Hepatocyte (in vitro differentiated cells): ENCODE results near the gene RPL10. TPM values are rescaled to one million over a fixed set of nuclear protein-coding genes. Genes with fewer than 3 reads are reported as not detected.

Experiments
- DNase-seq: peaks from one replicate; pipeline ENCODE4 v3.0.0-alpha.2; 2016; ENCODE audit warnings: low spot score
- H2AFZ ChIP-seq: fragments of 200-600 bp; sonication (generic); 2 replicates; pipeline ENCODE4 v1.6.0; 2016; ENCODE audit warnings: antibody characterized with exemption, mild to moderate bottlenecking
- H3K27ac ChIP-seq: fragments of 200-600 bp; sonication (generic); 2 replicates; pipeline ENCODE4 v1.5.1; 2016; ENCODE audit warnings: mild to moderate bottlenecking
- H3K27me3 ChIP-seq: fragments of 200-600 bp; sonication (generic); 2 replicates; pipeline ENCODE4 v1.6.1; 2016
- H3K36me3 ChIP-seq: fragments of 200-600 bp; sonication (generic); replicated peaks from 2 replicates; pipeline ENCODE4 v1.5.1; 2016; ENCODE audit warnings: low read depth; ENCODE audit not compliant: insufficient read depth
- H3K4me1 ChIP-seq: fragments of 200-600 bp; sonication (generic); 2 replicates; pipeline ENCODE4 v1.5.1; 2016; ENCODE audit warnings: mild to moderate bottlenecking, moderate library complexity; ENCODE audit not compliant: insufficient read depth
- H3K4me2 ChIP-seq: fragments of 200-600 bp; sonication (generic); 2 replicates; pipeline ENCODE4 v1.6.0; 2016
- H3K4me3 ChIP-seq: fragments of 200-600 bp; sonication (generic); 2 replicates; pipeline ENCODE4 v1.5.1; 2016; ENCODE audit warnings: mild to moderate bottlenecking
- H3K79me2 ChIP-seq: fragments of 200-600 bp; sonication (generic); 2 replicates; pipeline ENCODE4 v1.6.0; 2017; ENCODE audit warnings: mild to moderate bottlenecking
- H3K9me2 ChIP-seq: fragments of 200-600 bp; sonication (generic); replicated peaks from 2 replicates; pipeline ENCODE4 v1.6.0; 2017; ENCODE audit warnings: mild to moderate bottlenecking; ENCODE audit not compliant: insufficient read depth
- H3K9me3 ChIP-seq: fragments of 200-600 bp; sonication (generic); 2 replicates; pipeline ENCODE4 v1.5.1; 2016; ENCODE audit warnings: low read depth, mild to moderate bottlenecking
- H4K20me1 ChIP-seq: fragments of 200-600 bp; sonication (generic); 2 replicates; pipeline ENCODE4 v1.6.0; 2016; ENCODE audit warnings: mild to moderate bottlenecking; ENCODE audit not compliant: insufficient read depth, poor library complexity, severe bottlenecking
- EZH2 ChIP-seq: fragments of 200-600 bp; sonication (generic); IDR thresholded peaks from 2 replicates; pipeline ENCODE4 v1.6.1; 2016; ENCODE audit warnings: antibody characterized with exemption, mild to moderate bottlenecking, borderline replicate concordance
- EZH2phosphoT487 ChIP-seq: fragments of 200-600 bp; sonication (generic); IDR thresholded peaks from one replicate; pipeline ENCODE4 v1.6.1; 2018; ENCODE audit warnings: antibody characterized with exemption, mild to moderate bottlenecking, low read depth, moderate library complexity; ENCODE audit not compliant: unreplicated experiment, severe bottlenecking
- WGBS: methylation state at CpG from one replicate; pipeline ENCODE4 v1.1.6; 2016; ENCODE audit warnings: low lambda C conversion rate; ENCODE audit errors: missing lambda C conversion rate; 5-methylcytosine and 5-hydroxymethylcytosine counted together
- polyA plus RNA-seq: library from polyadenylated mRNA; unstranded; fragments of >200 nt; fragmentation: Nextera tagmentation; extraction: Ambion mirVana; gene quantifications from 2 replicates; pipeline ENCODE4 v1.2.1, GENCODE V29; 2016
- total RNA-seq: library from RNA; depleted of rRNA; stranded (reverse); fragments of >200 nt; gene quantifications from 2 replicates; pipeline ENCODE4 v1.2.3, GENCODE V29; 2014
- TF ChIP-seq, protein P1 (sequence below): fragments of 200-600 bp; sonication (generic); IDR thresholded peaks from 2 replicates; pipeline ENCODE4 v1.5.1; 2016; ENCODE audit warnings: antibody characterized with exemption, mild to moderate bottlenecking; ENCODE audit not compliant: poor library complexity

Gene RPL10
- total and polyA plus RNA-seq, 2 experiments from 2014 or later, result 1,206 to 4,460 TPM

DNA sequence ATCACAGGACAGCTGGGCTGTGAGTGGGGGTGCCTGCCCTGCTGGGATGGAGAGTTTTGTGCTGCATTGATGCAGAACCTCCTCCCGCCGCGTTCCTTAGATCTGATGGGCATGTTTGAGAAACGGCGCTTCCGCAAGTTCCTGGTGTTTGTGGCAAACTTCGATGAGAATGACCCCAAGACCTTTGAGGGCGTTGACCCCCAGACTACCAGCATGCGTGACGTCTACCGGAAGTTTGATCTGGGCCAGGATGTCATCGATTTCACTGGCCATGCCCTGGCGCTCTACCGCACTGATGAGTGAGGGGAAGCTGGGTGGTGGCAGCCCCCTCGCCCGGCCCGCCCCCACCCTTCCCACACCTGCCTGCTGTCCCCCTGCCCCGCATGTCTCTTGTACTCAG, 41.7 kb downstream of the RPL10 start:
- DNase-seq, result no peak
- no peaks in the 10 kb centered on the region for H3K9me3 ChIP-seq
- no peak overlapping the region for H3K4me2 ChIP-seq
- H3K79me2 ChIP-seq, result peaks cover 33% of the 10 kb centered on the region
- no peaks in the 10 kb centered on the region for H3K36me3 ChIP-seq
- no peaks in the 10 kb centered on the region for H3K9me2 ChIP-seq
- no peaks in the 10 kb centered on the region for H3K27me3 ChIP-seq
- no peaks in the 10 kb centered on the region for H4K20me1 ChIP-seq
- TF ChIP-seq, protein P1, sequence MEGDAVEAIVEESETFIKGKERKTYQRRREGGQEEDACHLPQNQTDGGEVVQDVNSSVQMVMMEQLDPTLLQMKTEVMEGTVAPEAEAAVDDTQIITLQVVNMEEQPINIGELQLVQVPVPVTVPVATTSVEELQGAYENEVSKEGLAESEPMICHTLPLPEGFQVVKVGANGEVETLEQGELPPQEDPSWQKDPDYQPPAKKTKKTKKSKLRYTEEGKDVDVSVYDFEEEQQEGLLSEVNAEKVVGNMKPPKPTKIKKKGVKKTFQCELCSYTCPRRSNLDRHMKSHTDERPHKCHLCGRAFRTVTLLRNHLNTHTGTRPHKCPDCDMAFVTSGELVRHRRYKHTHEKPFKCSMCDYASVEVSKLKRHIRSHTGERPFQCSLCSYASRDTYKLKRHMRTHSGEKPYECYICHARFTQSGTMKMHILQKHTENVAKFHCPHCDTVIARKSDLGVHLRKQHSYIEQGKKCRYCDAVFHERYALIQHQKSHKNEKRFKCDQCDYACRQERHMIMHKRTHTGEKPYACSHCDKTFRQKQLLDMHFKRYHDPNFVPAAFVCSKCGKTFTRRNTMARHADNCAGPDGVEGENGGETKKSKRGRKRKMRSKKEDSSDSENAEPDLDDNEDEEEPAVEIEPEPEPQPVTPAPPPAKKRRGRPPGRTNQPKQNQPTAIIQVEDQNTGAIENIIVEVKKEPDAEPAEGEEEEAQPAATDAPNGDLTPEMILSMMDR, result no peak
- no peak for TF ChIP-seq EZH2phosphoT487
- TF ChIP-seq EZH2, result no peak
- no peaks in the 10 kb centered on the region for H3K4me1 ChIP-seq
- 91% methylated on average over 14 of the region's 18 CpGs for WGBS
- no peak overlapping the region for H3K4me3 ChIP-seq
- H3K27ac ChIP-seq, result no peak overlapping the region
- H2AFZ ChIP-seq, result no peak overlapping the region

GRCh38 chrX:154440623-154441357, 42.6 kb downstream of the RPL10 start:
- no peak for TF ChIP-seq EZH2
- TF ChIP-seq, protein P1, result no peak
- no peak for TF ChIP-seq EZH2phosphoT487
- Histone ChIP-seq H3K9me3 (no peaks in the 10 kb centered on the region), H3K27ac (no peak overlapping the region), H3K4me1 (no peaks in the 10 kb centered on the region), H3K36me3 (no peaks in the 10 kb centered on the region), H3K27me3 (no peaks in the 10 kb centered on the region), H3K79me2 (peaks cover 41% of the 10 kb centered on the region), H4K20me1 (no peaks in the 10 kb centered on the region), H3K4me3 (no peak overlapping the region), H2AFZ (no peak overlapping the region), H3K4me2 (no peak overlapping the region), H3K9me2 (no peaks in the 10 kb centered on the region)
- 79% methylated on average over 17 of the region's 17 CpGs for WGBS
- DNase-seq, result no peak

GRCh38 chrX:154441564-154441963, 43.4 kb downstream of the RPL10 start:
- H4K20me1 ChIP-seq, result peaks cover 3% of the 10 kb centered on the region
- no peaks in the 10 kb centered on the region for H3K4me1 ChIP-seq
- peaks cover 41% of the 10 kb centered on the region for H3K79me2 ChIP-seq
- no peak for DNase-seq
- H2AFZ ChIP-seq, result no peak overlapping the region
- no peak overlapping the region for H3K4me3 ChIP-seq
- 96% methylated on average over 11 of the region's 11 CpGs for WGBS
- H3K9me2 ChIP-seq, result no peaks in the 10 kb centered on the region
- no peaks in the 10 kb centered on the region for H3K9me3 ChIP-seq
- H3K4me2 ChIP-seq, result no peak overlapping the region
- H3K36me3 ChIP-seq, result no peaks in the 10 kb centered on the region
- TF ChIP-seq, protein P1, result no peak
- TF ChIP-seq EZH2phosphoT487 (no peak), EZH2 (no peak)
- no peak overlapping the region for H3K27ac ChIP-seq
- no peaks in the 10 kb centered on the region for H3K27me3 ChIP-seq
